Mucosa of rectum (tissue), 2 donors: Measurements from ENCODE around the gene MICU1.
A peak's percentile ranks its signal among the peaks of the same experiment; 100 is the strongest.
"Not testable (repeated sequence)": the region's sequence is repeated elsewhere in the genome, so short reads cannot be mapped to it uniquely, and the experiment has no call there.

ENCODE experiments used
- H3K27ac ChIP-seq, 2 donors: one replicate each; pipeline ENCODE4 v1.7.0; 2013; ENCODE audit warnings: inconsistent platforms in 2 of 2, low read depth in 2 of 2, low read length in 2 of 2
- H3K27me3 ChIP-seq, 2 donors: one replicate each; pipeline ENCODE4 v1.7.0; 2013; ENCODE audit warnings: low read length in 2 of 2; ENCODE audit not compliant: control insufficient read depth in 2 of 2, insufficient read depth in 2 of 2
- H3K36me3 ChIP-seq, 2 donors: one replicate each; pipeline ENCODE4 v1.7.0; 2013; ENCODE audit warnings: low read length in 2 of 2; ENCODE audit not compliant: control insufficient read depth in 2 of 2, insufficient read depth in 2 of 2
- H3K4me1 ChIP-seq, 2 donors: one replicate each; pipeline ENCODE4 v1.7.0; 2013; ENCODE audit warnings: low read length in 2 of 2, mild to moderate bottlenecking in 1 of 2; ENCODE audit not compliant: control insufficient read depth in 2 of 2, insufficient read depth in 2 of 2
- H3K4me3 ChIP-seq, 2 donors: one replicate each; pipeline ENCODE4 v1.7.0; 2013; ENCODE audit warnings: low read length in 2 of 2
- H3K9ac ChIP-seq, 2 donors: one replicate each; pipeline ENCODE4 v1.7.0; 2013; ENCODE audit warnings: low read length in 2 of 2, low read depth in 1 of 2, mild to moderate bottlenecking in 1 of 2
- H3K9me3 ChIP-seq, 2 donors: one replicate each; pipeline ENCODE4 v1.7.0; 2013; ENCODE audit warnings: low read length in 2 of 2; ENCODE audit not compliant: control insufficient read depth in 2 of 2
- donor health status: healthy.
- donor health status: Normal muscosa, but diverticular disease.

MICU1 gene

DNA sequence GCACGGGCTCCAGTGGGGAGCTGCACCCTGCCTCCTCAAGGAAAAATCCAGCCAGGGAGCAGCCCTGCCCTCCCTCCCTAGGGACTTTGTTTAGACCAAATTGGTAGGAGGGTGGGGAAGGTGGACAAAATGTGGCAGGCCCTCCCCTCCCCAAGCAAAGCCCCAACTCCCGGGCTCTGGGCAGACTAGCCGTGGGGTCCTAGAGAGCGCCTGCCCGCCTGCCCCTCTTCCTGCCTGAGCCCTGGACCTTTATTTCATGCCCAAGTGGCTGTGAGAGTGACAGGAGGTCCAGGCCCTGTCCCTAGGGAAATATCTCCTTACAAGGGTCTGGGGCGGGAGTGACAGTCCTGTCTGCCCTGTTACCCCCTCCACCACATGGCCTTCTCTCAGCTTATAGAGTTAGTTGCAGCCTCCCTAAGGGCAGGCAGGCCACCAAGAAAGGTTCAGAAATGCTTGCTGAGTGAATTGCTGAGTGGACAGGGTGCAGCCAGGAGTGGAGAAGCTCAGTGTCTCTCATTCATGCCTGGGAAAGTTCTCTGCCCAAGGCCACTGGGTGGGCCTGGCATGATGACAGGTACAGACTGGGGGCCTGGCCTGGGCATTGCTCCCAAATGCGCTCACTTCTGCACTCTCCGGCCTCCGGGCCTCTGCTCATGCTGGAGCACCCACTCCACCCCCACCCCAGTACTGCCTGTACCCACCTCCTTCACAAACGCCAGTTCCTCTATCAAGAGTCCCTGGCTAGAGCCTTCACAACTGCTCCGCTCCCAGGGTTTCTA, 296.4 kb downstream of the MICU1 start:
- Histone ChIP-seq H3K4me3 (no peak overlapping the region), H3K9me3 (no peaks in the 10 kb centered on the region), H3K9ac (peak overlapping the region in 1 of 2 donors; percentile 7), H3K4me1 (peaks cover 29 to 42% of the 10 kb centered on the region in 2 donors), H3K36me3 (peaks cover 0 to 9% of the 10 kb centered on the region in 2 donors), H3K27me3 (no peaks in the 10 kb centered on the region), H3K27ac (no peak overlapping the region)

- H3K9me3 ChIP-seq, result no peaks in the 10 kb centered on the region
- H3K9ac ChIP-seq, result no peak overlapping the region
- H3K27ac ChIP-seq, result no peak overlapping the region
- H3K4me3 ChIP-seq, result no peak overlapping the region
- H3K36me3 ChIP-seq, result peaks cover 0 to 4% of the 10 kb centered on the region in 2 donors
- H3K4me1 ChIP-seq, result peaks cover 26 to 39% of the 10 kb centered on the region in 2 donors
- H3K27me3 ChIP-seq, result no peaks in the 10 kb centered on the region
Measured at GRCh38 chr10:72328829-72329204, 297.1 kb downstream of the MICU1 start.

DNA sequence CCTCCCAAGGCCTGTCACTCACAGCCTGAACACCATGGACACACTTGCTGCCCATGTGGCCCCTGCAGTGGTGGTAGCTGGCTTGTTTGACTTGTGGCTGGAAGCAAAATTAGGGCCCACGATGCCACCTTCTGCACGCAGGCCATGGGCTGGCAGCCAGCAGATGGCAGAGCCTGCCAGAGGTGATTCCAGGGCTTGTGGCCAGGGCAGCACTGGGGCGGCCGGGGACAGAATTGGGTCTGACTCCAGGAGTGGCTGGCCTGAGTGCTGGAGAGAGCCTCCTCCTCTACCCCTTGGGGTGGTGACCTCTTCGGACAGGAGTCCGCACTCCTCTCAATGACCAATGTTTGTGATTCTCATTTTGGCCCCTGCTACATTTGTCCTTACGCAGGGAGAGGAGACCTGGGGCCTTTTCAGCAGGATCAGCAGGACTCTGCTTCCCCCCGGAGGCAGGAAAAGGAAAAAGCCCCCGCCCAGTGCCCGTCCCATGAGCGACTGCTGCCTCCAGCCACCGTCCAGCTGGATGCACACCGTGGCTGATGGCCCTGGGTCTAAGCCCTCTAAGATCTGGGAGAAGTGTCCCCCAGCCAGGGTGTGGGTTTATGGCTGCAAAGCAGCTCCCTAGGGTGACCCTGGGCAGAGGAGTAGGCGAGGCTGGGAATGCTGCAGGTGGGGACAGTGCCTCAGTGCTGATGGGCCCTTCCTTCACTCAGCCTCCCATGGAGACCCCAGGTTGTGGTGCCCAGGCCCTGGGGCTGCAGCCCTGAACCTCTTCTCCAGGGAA, 297.6 kb downstream of the MICU1 start:
- H3K4me1 ChIP-seq, result peaks cover 26 to 34% of the 10 kb centered on the region in 2 donors
- no peaks in the 10 kb centered on the region for H3K36me3 ChIP-seq
- peak overlapping the region; percentile 5 to 38 for H3K27ac ChIP-seq
- no peaks in the 10 kb centered on the region for H3K9me3 ChIP-seq
- H3K27me3 ChIP-seq, result no peaks in the 10 kb centered on the region
- no peak overlapping the region for H3K4me3 ChIP-seq
- H3K9ac ChIP-seq, result peak overlapping the region; percentile 24 to 64

GRCh38 chr10:72326665-72327603, 298.9 kb downstream of the MICU1 start:
- H3K9me3 ChIP-seq, H3K27ac ChIP-seq, H3K9ac ChIP-seq, H3K27me3 ChIP-seq, H3K36me3 ChIP-seq: not testable (repeated sequence)
- Histone ChIP-seq H3K4me1 (peaks cover 21 to 32% of the 10 kb centered on the region in 2 donors), H3K4me3 (peak overlapping the region in 1 of 2 donors; percentile 26)

GRCh38 chr10:72325243-72326175, 300.4 kb downstream of the MICU1 start:
- H3K9me3 ChIP-seq, H3K36me3 ChIP-seq, H3K27me3 ChIP-seq: not testable (repeated sequence)
- H3K27ac ChIP-seq, result peak overlapping the region; percentile 29 to 52
- peak overlapping the region in 1 of 2 donors; percentile 16 for H3K9ac ChIP-seq
- H3K4me1 ChIP-seq, result peaks cover 17 to 23% of the 10 kb centered on the region in 2 donors
- peak overlapping the region in 1 of 2 donors; percentile 5 for H3K4me3 ChIP-seq

GRCh38 chr10:72323771-72324191, 302.1 kb downstream of the MICU1 start:
- Histone ChIP-seq H3K4me1 (peaks cover 31 to 33% of the 10 kb centered on the region in 2 donors), H3K27me3 (no peaks in the 10 kb centered on the region), H3K9ac (no peak overlapping the region), H3K9me3 (no peaks in the 10 kb centered on the region), H3K36me3 (no peaks in the 10 kb centered on the region), H3K4me3 (no peak overlapping the region), H3K27ac (no peak overlapping the region)

DNA sequence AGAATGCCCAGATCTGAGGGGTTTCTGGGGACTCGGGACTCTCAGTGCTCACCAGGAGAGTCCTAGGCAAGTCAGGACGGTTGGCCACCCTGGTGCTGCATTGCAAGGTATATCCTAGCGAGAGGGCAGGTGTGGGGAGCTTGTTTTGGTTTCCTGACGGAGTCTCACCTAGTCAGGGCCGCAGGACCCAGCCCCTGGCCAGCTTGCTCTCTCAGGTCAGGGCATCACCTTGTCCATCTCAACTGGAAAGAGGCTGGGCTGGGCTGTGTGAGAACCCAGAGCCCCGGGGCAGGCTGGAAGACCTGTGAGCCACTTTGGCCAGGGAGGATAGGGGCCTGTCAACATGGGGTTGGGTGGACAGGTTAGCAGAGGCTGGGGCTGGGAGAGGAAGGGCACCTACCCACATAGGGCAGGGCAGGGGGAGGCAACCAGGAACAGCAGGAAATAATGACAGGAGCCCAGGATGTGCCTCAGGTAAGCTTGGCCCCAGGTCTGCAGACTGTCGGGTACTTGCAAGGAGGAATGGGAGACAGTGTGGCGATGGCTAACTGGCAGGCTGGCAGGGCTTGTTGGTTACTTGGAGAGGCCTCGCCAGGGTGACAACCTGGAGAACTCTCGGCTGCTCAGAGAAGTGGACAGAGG, 302.6 kb downstream of the MICU1 start:
- Histone ChIP-seq H3K36me3 (no peaks in the 10 kb centered on the region), H3K27me3 (no peaks in the 10 kb centered on the region), H3K9me3 (no peaks in the 10 kb centered on the region), H3K4me1 (peaks cover 29 to 30% of the 10 kb centered on the region in 2 donors), H3K9ac (no peak overlapping the region), H3K27ac (peak overlapping the region in 1 of 2 donors; percentile 9), H3K4me3 (no peak overlapping the region)

GRCh38 chr10:72322280-72323058, 303.4 kb downstream of the MICU1 start:
- H3K9me3 ChIP-seq, result no peaks in the 10 kb centered on the region
- H3K4me3 ChIP-seq, result no peak overlapping the region
- no peak overlapping the region for H3K9ac ChIP-seq
- H3K27ac ChIP-seq, result peak overlapping the region in 1 of 2 donors; percentile 9
- no peaks in the 10 kb centered on the region for H3K36me3 ChIP-seq
- peaks cover 24 to 29% of the 10 kb centered on the region in 2 donors for H3K4me1 ChIP-seq
- H3K27me3 ChIP-seq, result no peaks in the 10 kb centered on the region
